Brain microvascular endothelial cell (primary cell): Measurements from ENCODE around the gene GRM4.

Experiments used
- DNase-seq: peaks from one replicate; pipeline ENCODE4 v3.0.0-alpha.2; 2020
- H3K27ac ChIP-seq: fragments of 250-450 bp; sonication (Bioruptor Pico); 2 replicates; pipeline ENCODE4 v1.5.1; 2020; ENCODE audit warnings: mild to moderate bottlenecking, moderate library complexity
- H3K27me3 ChIP-seq: fragments of 250-450 bp; sonication (Bioruptor Pico); replicated peaks from 2 replicates; pipeline ENCODE4 v1.5.1; 2020; ENCODE audit warnings: mild to moderate bottlenecking
- H3K36me3 ChIP-seq: fragments of 250-450 bp; sonication (Bioruptor Pico); replicated peaks from 2 replicates; pipeline ENCODE4 v1.5.1; 2020; ENCODE audit warnings: mild to moderate bottlenecking
- H3K4me3 ChIP-seq: 2 replicates; pipeline ENCODE4 v1.5.1; 2011; ENCODE audit warnings: low read depth, mild to moderate bottlenecking, control low read depth, low read length, moderate library complexity
- CTCF ChIP-seq: IDR thresholded peaks from 2 replicates; pipeline ENCODE4 v1.5.1; 2011; ENCODE audit warnings: low read depth, mild to moderate bottlenecking, moderate library complexity, low read length, control low read depth, inconsistent platforms; ENCODE audit errors: missing control alignments
- in situ Hi-C: cut with HindIII; loops from 2 replicates; pipeline ENCODE4 v1.10.0; 2017; ENCODE audit warnings: low sequenced_read_pairs, low pct_ligation_motif_present

The GRM4 gene

DNA sequence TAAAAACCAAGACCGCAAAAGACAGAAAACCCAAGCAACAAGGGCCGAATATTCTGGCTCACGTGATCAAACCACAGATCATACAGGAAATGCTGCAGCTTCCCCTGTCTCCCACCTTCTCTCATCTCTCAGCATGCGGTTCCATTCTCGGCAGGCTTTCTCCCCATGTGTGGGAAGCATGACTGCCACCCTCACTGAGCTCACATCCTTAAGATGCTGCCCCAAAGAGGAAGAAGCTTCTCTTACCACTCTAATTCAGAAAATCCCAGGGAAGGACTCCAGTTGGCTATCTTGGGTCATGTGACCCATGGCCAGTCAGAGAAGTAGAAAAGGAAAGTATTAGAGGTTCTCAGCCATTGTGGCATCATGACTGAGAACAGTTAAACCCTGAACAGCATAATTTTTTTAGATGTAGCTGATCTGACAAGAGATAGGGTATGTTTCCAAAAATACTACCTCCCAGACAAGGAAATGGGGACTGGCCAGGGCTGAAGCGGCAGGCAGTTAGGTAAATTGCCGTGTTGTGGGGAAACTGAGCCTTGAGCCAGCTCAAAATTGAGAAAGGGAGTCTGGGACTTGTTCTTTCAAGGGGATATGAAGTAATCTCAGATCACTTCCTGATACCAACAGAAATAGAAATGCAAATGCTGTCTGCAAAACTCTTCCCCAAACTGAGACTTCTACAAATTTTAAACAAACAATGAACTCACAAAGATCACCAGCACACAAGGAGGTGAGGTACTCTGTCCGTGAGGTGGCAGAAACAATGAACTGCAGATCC, 37.1 kb upstream of the GRM4 start:
- Histone ChIP-seq H3K27ac (no peak overlapping the region), H3K27me3 (no peaks in the 10 kb centered on the region), H3K36me3 (no peaks in the 10 kb centered on the region), H3K4me3 (no peak overlapping the region)
- DNase-seq = no peak
- in situ Hi-C loops = no loop called here
- TF ChIP-seq CTCF = no peak

GRCh38 chr6:34181908-34182307, 36.0 kb upstream of the GRM4 start:
- TF ChIP-seq CTCF = no peak
- no peaks in the 10 kb centered on the region for H3K36me3 ChIP-seq
- H3K27me3 ChIP-seq = no peaks in the 10 kb centered on the region
- in situ Hi-C loops = no loop called here
- no peak for DNase-seq
- no peak overlapping the region for H3K27ac ChIP-seq
- no peak overlapping the region for H3K4me3 ChIP-seq

- no peaks in the 10 kb centered on the region for H3K36me3 ChIP-seq
- H3K27ac ChIP-seq = no peak overlapping the region
- DNase-seq = no peak
- no peaks in the 10 kb centered on the region for H3K27me3 ChIP-seq
- no peak for TF ChIP-seq CTCF
- in situ Hi-C loops = no loop called here
- no peak overlapping the region for H3K4me3 ChIP-seq
Measured at GRCh38 chr6:34179106-34179720, 33.3 kb upstream of the GRM4 start.

- DNase-seq = no peak
- in situ Hi-C loops = no loop called here
- no peak for TF ChIP-seq CTCF
- H3K4me3 ChIP-seq = no peak overlapping the region
- no peaks in the 10 kb centered on the region for H3K36me3 ChIP-seq
- H3K27ac ChIP-seq = no peak overlapping the region
- no peaks in the 10 kb centered on the region for H3K27me3 ChIP-seq
Measured at GRCh38 chr6:34178357-34179105, 32.6 kb upstream of the GRM4 start.

- DNase-seq = no peak
Measured at GRCh38 chr6:34177181-34177591, 31.3 kb upstream of the GRM4 start.

More at GRCh38 chr6:34177181-34177591, 31.3 kb upstream of the GRM4 start:
- Histone ChIP-seq H3K27ac (no peak overlapping the region), H3K4me3 (no peak overlapping the region), H3K27me3 (no peaks in the 10 kb centered on the region), H3K36me3 (no peaks in the 10 kb centered on the region)
- in situ Hi-C loops = no loop called here
- no peak for TF ChIP-seq CTCF
